OCI-LY3 (cell line): ENCODE results near the gene IL1RL2.

Source experiments
- EZH2phosphoT487 ChIP-seq: fragments of 200-600 bp; shearing (Covaris generic); IDR thresholded peaks from 2 replicates; pipeline ENCODE4 v1.6.1; 2018; ENCODE audit warnings: antibody characterized with exemption, mixed run types, low read depth
- TF ChIP-seq, protein P1 (sequence below): fragments of 200-600, 300-600 bp; sonication (generic); IDR thresholded peaks from 2 replicates; pipeline ENCODE4 v1.5.1; 2014; ENCODE audit warnings: antibody characterized with exemption, low read length, low read depth

DNA sequence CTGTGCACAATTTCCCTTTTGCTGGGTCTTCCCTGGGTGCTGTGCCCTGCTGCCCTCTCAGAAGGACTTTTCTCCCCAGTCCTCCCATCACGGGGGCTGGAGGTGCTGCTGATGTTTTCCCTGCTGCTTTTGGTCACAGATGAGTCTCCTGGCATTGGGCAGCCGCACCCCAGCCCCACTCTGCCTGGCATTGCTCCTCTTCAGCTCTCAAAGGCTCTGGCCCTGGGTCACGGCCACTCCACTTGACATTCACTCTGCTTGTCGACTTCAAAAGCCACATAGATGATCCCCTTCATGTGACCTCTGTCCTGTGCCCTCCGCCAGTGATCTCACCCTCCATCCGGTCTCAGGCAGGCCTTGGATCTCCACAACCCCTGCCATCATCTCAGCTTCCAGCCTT is 81.0 kb downstream of the IL1RL2 start:
- TF ChIP-seq, protein P1, sequence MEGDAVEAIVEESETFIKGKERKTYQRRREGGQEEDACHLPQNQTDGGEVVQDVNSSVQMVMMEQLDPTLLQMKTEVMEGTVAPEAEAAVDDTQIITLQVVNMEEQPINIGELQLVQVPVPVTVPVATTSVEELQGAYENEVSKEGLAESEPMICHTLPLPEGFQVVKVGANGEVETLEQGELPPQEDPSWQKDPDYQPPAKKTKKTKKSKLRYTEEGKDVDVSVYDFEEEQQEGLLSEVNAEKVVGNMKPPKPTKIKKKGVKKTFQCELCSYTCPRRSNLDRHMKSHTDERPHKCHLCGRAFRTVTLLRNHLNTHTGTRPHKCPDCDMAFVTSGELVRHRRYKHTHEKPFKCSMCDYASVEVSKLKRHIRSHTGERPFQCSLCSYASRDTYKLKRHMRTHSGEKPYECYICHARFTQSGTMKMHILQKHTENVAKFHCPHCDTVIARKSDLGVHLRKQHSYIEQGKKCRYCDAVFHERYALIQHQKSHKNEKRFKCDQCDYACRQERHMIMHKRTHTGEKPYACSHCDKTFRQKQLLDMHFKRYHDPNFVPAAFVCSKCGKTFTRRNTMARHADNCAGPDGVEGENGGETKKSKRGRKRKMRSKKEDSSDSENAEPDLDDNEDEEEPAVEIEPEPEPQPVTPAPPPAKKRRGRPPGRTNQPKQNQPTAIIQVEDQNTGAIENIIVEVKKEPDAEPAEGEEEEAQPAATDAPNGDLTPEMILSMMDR, result no peak
- TF ChIP-seq EZH2phosphoT487, result no peak
